GM19455 (cell line): ENCODE measurements around the gene SMIM28.

ENCODE experiments used
- ATAC-seq: cut with Tn5 transposase; IDR thresholded peaks from one replicate; pipeline ENCODE4 v1.9.1; 2021; ENCODE audit not compliant: unreplicated experiment

The SMIM28 gene

GRCh38 chr6:138427701-138428100 is 50.0 kb downstream of the SMIM28 start:
- no peak for ATAC-seq

GRCh38 chr6:138428944-138429598 is 51.4 kb downstream of the SMIM28 start:
- no peak for ATAC-seq

GRCh38 chr6:138429761-138430160 is 52.1 kb downstream of the SMIM28 start:
- no peak for ATAC-seq

GRCh38 chr6:138430361-138431145 is 52.8 kb downstream of the SMIM28 start:
- no peak for ATAC-seq

- no peak for ATAC-seq
Observed at GRCh38 chr6:138431256-138432062, 53.8 kb downstream of the SMIM28 start.

- no peak for ATAC-seq
Observed at GRCh38 chr6:138432063-138432356, 54.3 kb downstream of the SMIM28 start.
